Right atrium auricular region (tissue), 2 donors: ENCODE measurements around the gene ZNF584. TPM values are rescaled to one million over a fixed set of nuclear protein-coding genes. Genes with fewer than 3 reads are reported as not detected.

Experiments
- DNase-seq: peaks from one replicate; pipeline ENCODE4 v3.0.0-alpha.2; 2019; ENCODE audit warnings: low spot score
- H3K27ac ChIP-seq, 2 donors: fragments of 200-600 bp; sonication (generic); 1 replicate in 1 of 2; 2 replicates in 1 of 2; pipeline ENCODE4 v1.5.1; 2016 to 2019
- H3K27me3 ChIP-seq, 2 donors: fragments of 200-600 bp; sonication (generic); one replicate each; pipeline versions ENCODE4 v1.5.1 to v1.6.0; 2017 to 2019
- H3K36me3 ChIP-seq: fragments of 200-600 bp; sonication (generic); one replicate; pipeline ENCODE4 v1.5.1; 2016
- H3K4me1 ChIP-seq, 2 donors: fragments of 200-600 bp; sonication (generic); one replicate each; pipeline versions ENCODE4 v1.5.1 to v1.6.0; 2017 to 2019
- H3K4me3 ChIP-seq, 2 donors: fragments of 200-600 bp; sonication (generic); 1 replicate in 1 of 2; 2 replicates in 1 of 2; pipeline ENCODE4 v1.5.1; 2017 to 2019; ENCODE audit warnings: mild to moderate bottlenecking in 1 of 2, moderate library complexity in 1 of 2
- H3K9me3 ChIP-seq, 2 donors: fragments of 200-600 bp; sonication (generic); one replicate each; pipeline ENCODE4 v1.5.1; 2019
- total RNA-seq, 2 donors: library from RNA; depleted of rRNA; stranded (reverse); fragments of >200 nt; gene quantifications; one replicate each; pipeline ENCODE4 v1.1.0, GENCODE V29; 2016
- TF ChIP-seq, protein P1 (sequence below), 2 donors: fragments of 200-600 bp; sonication (generic); IDR thresholded peaks; one replicate each; pipeline ENCODE4 v1.5.1; 2019; ENCODE audit warnings: antibody characterized with exemption in 2 of 2

The ZNF584 gene
- total RNA-seq, result 10 to 100 TPM; 17.4 to 18.5 TPM

DNA sequence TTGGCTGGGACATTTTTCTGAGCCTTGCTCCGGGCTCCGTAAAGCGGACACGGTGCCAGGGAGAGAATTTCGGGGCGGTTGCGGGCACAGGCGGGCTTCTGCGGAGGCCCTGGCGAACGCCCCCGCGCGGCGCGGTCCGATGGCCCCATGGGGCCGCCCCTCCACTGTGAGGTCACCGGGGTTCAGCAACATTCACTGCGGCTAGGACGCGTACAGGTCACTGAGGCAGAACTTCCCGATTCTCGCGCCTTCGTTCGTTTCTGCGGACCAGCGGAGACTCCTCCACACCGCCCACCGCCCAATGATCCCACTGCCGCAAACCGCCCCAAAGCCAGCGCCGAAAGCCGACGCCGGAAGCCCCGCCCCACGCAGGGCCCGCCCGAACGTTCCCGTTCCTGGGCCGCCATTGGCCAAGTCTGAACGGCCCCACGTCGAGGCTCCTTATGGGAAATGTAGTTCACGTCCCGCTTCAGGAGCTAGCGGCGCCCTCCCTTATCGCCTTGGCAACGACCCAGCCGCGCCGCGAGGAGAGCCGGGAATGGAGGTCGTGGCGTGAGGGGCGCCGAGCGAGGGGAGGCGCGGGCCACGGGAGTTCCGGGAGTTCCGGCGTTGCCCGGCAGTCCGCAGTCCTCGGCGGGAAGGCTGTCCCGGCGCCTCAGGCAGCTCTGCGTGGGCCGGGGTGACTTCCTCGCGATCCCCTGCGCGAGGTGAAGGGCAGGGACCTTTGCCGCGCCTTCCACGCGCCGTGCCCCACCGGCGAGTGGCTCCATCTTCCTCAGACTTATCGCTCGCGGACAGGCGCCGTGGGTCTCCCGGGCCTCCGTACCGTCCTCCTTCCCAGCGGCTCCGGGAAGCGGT lies at the start of gene ZNF584:
Gene ZNF584 (plus strand): TSS at position 498 of the 858 bp plus-strand sequence. CDS start 499 bp downstream, outside the sequence.
- no peaks in the 10 kb centered on the region for H3K36me3 ChIP-seq
- H3K4me1 ChIP-seq, result peaks cover 0 to 26% of the 10 kb centered on the region in 2 donors
- TF ChIP-seq, protein P1, sequence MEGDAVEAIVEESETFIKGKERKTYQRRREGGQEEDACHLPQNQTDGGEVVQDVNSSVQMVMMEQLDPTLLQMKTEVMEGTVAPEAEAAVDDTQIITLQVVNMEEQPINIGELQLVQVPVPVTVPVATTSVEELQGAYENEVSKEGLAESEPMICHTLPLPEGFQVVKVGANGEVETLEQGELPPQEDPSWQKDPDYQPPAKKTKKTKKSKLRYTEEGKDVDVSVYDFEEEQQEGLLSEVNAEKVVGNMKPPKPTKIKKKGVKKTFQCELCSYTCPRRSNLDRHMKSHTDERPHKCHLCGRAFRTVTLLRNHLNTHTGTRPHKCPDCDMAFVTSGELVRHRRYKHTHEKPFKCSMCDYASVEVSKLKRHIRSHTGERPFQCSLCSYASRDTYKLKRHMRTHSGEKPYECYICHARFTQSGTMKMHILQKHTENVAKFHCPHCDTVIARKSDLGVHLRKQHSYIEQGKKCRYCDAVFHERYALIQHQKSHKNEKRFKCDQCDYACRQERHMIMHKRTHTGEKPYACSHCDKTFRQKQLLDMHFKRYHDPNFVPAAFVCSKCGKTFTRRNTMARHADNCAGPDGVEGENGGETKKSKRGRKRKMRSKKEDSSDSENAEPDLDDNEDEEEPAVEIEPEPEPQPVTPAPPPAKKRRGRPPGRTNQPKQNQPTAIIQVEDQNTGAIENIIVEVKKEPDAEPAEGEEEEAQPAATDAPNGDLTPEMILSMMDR (IDR thresholded peaks at IDR 0.05), result peak in 1 of 2 donors; percentile 26
- peak; percentile 96 for DNase-seq
- no peaks in the 10 kb centered on the region for H3K27me3 ChIP-seq
- peak within 1 kb of the TSS; percentile 89 for H3K27ac ChIP-seq
- H3K9me3 ChIP-seq, result no peaks in the 10 kb centered on the region
- peak within 1 kb of the TSS; percentile 83 to 88 for H3K4me3 ChIP-seq

DNA sequence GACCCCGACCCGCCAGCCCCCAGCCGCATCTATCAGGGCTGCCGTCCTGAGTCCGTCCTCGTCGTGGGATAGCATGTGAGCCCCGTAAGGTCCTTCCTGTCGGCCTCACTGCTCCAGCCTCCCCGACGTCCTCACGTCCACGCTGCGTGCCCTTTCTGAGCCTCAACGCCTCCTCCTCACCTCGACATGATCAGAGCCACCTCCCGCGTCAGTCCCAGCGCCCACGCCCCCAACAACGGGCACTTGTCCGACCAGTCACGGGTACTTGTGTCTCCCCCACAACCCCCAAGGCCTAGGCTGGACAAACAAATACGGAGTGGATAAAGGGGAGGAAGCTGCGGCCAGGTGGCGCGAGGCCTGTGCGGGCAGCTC lies 46.6 kb upstream of the ZNF584 start:
- no peak for DNase-seq
- H3K27me3 ChIP-seq, result no peaks in the 10 kb centered on the region
- H3K4me3 ChIP-seq, result peak overlapping the region; percentile 62 to 65
- peaks cover 0 to 13% of the 10 kb centered on the region in 2 donors for H3K4me1 ChIP-seq
- H3K9me3 ChIP-seq, result no peaks in the 10 kb centered on the region
- no peaks in the 10 kb centered on the region for H3K36me3 ChIP-seq
- TF ChIP-seq, protein P1 (IDR thresholded peaks at IDR 0.05), result no peak
- peak overlapping the region; percentile 86 to 92 for H3K27ac ChIP-seq

DNA sequence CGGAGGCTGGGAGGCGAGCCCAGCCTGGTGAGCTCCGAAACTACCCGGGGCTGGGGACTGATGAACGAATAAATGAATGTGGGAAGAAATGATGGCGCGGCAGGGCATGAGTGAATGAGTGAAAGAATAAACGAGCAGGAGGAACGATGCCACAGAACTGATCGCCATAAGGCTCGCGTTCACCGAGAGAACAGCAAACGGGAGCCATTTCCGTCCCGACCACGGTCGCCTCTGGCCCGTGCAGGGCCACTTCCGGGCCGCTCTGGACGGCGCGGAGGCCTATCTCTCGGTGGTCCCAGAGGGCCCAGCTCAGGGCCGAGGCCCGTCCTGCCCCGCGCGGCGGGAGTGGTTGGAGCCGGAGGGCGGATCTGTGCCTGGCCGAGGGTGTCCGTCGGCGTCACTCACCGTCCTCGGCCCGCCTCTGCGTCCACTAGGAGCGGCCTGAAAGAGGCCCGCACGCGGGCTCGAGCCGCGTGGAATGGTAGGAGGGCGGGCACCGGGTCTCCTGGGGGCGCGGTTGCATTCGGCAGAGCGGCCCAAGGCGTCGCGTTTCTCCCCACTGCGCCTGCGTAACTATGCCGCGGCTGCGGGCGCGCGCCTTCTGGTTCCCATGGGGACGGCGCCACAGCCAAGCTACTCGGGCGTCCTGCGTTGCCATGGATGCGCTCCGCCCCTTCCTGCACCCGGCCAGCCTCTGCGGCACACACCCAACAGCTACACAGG lies 46.0 kb upstream of the ZNF584 start, which contains the start of gene ZNF497:
Gene ZNF497 (minus strand): TSS at position 480 of the 723 bp plus-strand sequence. CDS start 5,116 bp downstream, outside the sequence.
- Histone ChIP-seq H3K36me3 (no peaks in the 10 kb centered on the region), H3K9me3 (no peaks in the 10 kb centered on the region), H3K27me3 (no peaks in the 10 kb centered on the region), H3K27ac (peak within 1 kb of the TSS; percentile 86 to 92), H3K4me1 (peaks cover 0 to 7% of the 10 kb centered on the region in 2 donors), H3K4me3 (peak within 1 kb of the TSS; percentile 62 to 65)
- DNase-seq, result peak; percentile 96
- TF ChIP-seq, protein P1 (IDR thresholded peaks at IDR 0.05), result peak in 1 of 2 donors; percentile 31

DNA sequence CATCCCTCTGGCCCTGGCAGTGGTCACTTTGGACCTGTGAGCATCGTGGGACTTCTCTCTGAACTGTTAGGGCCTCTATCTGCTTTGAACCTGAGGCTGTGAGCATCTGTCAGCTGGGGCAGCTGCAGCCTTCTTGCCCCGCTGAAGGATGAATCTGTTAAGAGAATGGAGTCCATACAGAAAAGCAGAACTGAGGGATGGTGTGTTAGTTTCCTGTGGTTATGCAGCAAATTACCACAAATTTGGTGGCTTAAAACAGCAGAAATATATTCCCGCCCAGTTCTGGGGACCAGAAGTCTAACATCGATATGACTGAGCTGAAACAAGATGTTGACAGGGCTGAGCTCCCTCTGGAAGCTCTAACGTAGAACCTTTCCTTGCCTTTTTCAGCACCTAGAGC lies 44.3 kb upstream of the ZNF584 start:
- Histone ChIP-seq H3K9me3 (no peaks in the 10 kb centered on the region), H3K4me3 (no peak overlapping the region), H3K27ac (no peak overlapping the region), H3K4me1 (peaks cover 0 to 5% of the 10 kb centered on the region in 2 donors), H3K36me3 (no peaks in the 10 kb centered on the region), H3K27me3 (no peaks in the 10 kb centered on the region)
- TF ChIP-seq, protein P1 (IDR thresholded peaks at IDR 0.05), result no peak
- DNase-seq, result no peak

DNA sequence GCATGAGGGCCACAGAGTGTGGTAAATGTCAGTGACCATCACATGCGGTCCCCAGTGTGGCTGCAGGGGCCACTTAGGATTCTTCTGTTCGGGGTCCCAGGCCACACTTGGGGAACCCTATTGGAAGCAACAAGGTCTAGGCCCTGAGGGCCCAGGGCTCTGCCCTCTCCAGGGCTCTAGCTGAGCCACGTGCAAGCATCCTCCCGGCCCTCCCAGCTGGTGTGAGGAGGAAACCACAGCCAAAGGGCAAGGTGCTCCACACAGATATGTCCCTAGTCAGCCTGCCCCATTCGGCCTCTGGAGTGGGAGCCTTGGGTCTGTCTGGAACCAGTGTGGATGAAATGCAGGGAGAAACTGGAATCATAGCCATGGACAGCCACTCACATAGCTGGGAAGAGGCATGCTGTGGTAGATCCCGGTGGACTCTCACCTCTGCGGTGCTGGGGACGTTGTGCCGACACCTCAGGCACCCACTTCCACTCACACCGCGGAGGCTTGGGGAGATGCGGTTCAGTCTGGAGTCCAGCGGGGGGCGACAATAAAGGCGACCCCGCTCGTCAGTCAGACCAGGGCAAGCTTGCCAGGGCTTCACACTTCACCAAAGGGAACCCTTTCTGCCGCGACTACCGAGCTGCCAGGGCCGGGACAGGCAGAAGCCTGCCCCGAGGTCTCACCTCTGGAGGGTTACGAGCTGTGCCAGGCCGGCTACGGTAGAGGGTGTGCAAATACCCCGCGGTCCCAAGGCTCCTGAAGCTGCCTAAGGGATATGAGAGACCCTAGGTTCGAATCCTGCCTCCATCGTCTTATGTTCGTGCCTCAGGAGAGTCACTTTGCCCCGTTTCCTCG lies 41.6 kb upstream of the ZNF584 start:
- H3K27ac ChIP-seq, result no peak overlapping the region
- H3K27me3 ChIP-seq, result no peaks in the 10 kb centered on the region
- no peak overlapping the region for H3K4me3 ChIP-seq
- TF ChIP-seq, protein P1 (IDR thresholded peaks at IDR 0.05), result no peak
- DNase-seq, result no peak
- peaks cover 0 to 1% of the 10 kb centered on the region in 2 donors for H3K4me1 ChIP-seq
- H3K9me3 ChIP-seq, result no peaks in the 10 kb centered on the region
- no peaks in the 10 kb centered on the region for H3K36me3 ChIP-seq
